CD4-positive, alpha-beta T cell treated with Interleukin-17A for 1 hour (primary cell): ENCODE measurements around the gene SAG.

Experiments
- DNase-seq: peaks from one replicate; pipeline ENCODE4 v3.0.0-alpha.2; 2020

Gene SAG

DNA sequence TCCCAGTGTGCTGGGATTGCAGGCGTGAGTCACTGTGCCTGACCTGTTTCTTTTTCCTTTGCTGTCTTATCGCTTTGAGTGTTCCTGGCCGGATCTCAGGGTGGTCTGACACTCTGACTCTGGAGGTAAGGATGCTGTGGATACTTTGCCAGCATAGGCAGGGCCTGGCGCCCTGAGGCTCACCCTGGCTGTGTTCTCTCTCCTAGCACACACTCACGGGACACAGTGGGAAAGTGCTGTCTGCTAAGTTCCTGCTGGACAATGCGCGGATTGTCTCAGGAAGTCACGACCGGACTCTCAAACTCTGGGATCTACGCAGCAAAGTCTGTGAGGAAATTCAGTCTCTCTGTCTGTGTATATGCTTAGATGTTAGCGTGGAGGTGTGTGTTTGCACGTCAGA lies 18.0 kb upstream of the SAG start:
- DNase-seq: no peak

DNA sequence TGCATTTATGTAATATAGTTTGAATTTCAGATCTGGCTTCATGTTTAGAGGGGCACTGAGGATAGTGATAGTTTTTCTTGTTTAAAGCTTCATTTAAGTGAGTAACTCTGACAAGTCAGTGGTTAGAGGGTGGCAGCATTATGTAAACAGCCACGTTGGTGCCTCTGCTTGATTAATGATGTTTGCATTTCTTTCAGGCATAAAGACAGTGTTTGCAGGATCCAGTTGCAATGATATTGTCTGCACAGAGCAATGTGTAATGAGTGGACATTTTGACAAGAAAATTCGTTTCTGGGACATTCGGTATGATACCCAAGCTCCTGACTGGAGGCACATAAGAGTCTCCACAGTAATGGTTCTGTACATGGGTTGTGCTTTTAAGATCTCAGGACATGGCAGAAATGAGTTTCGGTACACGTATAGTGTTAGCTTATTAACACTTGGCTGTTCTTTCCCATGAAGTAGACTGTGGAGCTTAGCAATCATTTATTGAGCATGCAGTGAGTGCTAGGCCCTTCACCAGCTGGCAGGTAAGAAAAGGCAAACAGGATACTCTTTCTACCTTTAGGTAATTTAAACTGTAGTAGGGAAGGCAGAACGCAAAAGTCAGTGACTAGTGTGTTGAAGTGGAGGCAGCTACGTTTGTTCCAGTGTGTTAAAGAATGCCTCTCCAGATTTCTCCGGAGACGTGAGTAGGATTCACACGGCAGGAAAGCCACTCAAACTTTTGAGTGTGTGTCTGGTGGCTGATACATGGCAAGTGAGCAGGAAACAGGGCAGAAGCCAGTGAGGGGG lies 17.4 kb upstream of the SAG start:
- DNase-seq: no peak

- DNase-seq: no peak
These were observed 11.7 kb upstream of the SAG start for GRCh38 chr2:233295891-233296290.

- DNase-seq: no peak
These were observed 10.5 kb upstream of the SAG start for GRCh38 chr2:233297076-233297475.

- no peak for DNase-seq
These were observed 7.2 kb upstream of the SAG start for GRCh38 chr2:233300401-233300800.

DNA sequence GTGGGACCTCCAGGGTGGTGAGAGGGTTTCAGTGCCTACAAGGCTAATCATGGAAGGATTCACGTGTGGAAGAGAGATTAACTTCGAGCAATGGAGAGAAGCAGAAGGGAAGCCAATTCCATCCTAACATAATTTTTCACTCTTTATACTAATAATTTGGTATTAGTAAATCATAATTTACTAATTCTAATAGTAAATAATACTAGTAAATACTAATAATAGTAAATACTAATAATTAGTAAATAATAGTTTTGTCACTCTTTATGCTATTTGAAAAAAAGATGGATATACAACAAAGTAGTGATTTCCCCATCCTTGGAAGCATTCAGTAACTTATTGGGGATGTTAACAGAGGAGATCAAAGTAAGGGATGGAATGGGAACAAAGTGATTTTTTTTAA lies 6.4 kb upstream of the SAG start:
- no peak for DNase-seq

- no peak for DNase-seq
These were observed 5.8 kb upstream of the SAG start for GRCh38 chr2:233301811-233302210.

GRCh38 chr2:233303252-233303651 lies 4.4 kb upstream of the SAG start:
- DNase-seq: no peak

DNA sequence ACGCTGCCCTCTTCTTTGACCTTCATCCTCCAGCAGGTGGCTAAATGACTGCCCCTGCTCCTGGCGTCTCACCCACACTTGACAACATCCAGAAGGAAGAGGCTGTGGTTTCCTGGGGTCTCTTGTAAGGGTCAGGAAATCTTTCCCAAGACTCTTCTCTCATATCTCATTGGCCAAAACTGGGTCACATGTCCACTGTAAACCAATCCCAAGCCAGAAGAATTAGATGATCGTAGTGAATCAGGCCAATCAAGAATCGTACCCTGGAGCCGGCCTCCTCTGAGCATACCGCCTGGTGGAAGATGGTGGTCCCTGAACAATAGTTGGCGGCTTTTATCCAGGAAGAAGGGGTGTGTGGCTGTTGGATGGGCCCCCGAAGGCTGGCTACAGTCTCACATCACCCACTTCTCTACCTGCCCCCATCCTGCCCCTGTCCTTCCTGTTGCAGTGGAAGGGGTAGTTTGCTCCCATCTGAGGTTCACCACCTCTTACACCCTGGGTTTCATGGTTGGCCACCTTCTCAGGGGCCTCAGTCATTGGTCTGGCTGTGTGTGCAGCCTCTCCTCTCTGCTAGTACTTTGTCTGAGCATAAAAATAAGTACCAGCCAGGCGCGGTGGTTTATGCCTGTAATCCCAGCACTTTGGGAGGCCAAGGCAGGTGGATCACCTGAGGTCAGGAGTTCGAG lies 3.8 kb downstream of the SAG start:
- DNase-seq: no peak

GRCh38 chr2:233312874-233313273 lies 5.3 kb downstream of the SAG start:
- DNase-seq: no peak

DNA sequence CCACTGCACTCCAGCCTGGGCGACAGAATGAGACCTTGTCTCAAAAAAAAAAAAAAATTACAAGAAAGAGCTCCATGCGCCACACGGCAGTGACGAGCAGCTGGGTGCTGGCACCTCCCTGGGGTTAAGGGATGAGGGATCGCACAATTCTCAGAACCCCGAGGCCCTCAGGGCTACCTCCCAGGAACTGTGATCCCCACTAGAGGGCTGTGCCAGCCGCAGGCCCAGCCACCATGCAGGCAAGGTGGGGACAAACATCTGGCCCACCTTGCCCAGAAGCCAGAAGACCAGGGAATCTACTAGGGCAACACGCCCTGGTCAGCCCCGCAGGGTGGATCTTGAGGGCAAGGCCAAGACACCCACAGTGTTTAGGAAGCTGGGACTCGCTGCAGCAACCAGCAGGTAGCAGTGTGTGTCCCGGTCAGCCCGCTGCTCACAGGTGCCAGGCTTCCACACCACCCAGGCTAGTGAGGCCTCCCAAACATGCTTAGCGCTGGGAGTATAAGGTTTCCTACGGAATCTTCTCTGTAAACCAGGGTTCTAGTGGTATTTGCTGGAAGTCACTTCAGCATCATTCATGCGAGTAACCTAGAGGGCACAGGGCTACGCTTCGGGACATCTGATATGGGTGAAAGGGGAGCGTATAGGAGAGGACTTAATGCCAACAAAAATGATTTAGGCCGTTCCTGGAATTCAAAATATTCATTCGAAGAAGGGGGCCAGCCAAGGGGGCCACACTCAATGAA lies 6.7 kb downstream of the SAG start:
- DNase-seq: no peak

- DNase-seq: no peak
These were observed 9.8 kb downstream of the SAG start for GRCh38 chr2:233317196-233317943.

GRCh38 chr2:233319256-233319655 lies 11.6 kb downstream of the SAG start:
- no peak for DNase-seq

GRCh38 chr2:233320470-233320869 lies 12.9 kb downstream of the SAG start:
- no peak for DNase-seq

GRCh38 chr2:233321166-233321565 lies 13.6 kb downstream of the SAG start:
- DNase-seq: no peak

DNA sequence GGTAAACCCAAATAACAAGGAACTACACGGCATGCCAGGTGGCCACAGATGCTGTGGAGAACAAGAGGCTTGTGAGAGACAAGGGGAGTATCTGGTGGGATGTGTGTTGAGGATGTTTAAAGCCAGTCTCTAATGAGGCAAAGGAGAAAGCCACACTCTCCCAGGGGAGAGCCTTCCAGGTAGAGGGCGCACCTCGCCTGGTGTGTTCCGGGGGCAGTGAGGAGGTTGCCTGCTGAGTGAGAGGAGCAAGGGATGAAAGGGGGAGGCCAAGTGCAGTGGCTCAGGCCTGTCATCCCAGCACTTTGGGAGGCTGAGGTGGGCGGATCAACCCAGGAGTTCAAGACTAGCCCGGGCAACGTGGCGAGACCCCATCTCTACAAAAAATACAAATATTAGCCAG lies 16.2 kb downstream of the SAG start:
- no peak for DNase-seq

GRCh38 chr2:233325256-233325655 lies 17.6 kb downstream of the SAG start:
- no peak for DNase-seq

GRCh38 chr2:233325814-233326213 lies 18.2 kb downstream of the SAG start:
- DNase-seq: no peak

- no peak for DNase-seq
These were observed 18.9 kb downstream of the SAG start for GRCh38 chr2:233326500-233326899.

DNA sequence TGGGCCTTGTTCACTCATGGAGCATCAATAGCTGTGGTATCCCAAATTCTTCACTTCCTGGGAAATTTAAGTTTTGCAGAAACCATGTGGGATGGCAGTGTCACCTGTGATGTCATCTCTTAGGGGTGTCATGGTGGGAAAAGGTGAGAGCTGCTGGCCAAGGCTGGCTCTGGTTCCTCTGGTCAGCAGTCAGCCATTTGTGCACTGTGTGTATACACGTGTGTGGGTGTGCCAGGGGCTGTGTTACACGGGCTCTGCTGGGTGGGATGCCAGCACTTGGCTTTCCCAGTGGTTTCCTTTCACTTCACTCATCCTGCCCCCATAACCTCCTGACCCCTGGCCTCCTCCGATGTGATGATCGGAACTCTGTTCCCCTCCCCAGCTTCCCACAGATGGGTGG lies 21.3 kb downstream of the SAG start:
- no peak for DNase-seq

GRCh38 chr2:233329489-233330135 lies 22.0 kb downstream of the SAG start:
- no peak for DNase-seq

GRCh38 chr2:233331536-233331935 lies 23.9 kb downstream of the SAG start:
- peak; percentile 89 for DNase-seq

DNA sequence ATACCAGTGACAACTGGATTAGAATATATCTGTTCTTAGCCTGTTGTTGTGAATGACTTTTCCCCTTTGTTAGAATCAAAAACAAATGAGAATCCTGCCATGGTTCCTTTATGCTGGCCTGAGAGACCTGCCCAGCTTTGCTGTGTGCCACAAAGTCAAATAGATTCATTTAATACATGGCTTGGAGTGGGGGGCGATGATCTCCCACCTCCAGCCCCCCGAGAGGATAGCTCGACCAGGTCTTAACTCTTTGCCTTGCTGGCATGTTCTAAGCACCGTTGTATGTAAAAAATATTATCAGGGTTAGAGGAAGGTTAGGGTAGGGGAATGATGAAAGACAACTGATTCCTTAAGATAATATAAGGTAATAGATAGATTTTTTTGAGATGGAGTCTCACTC lies 24.5 kb downstream of the SAG start:
- DNase-seq: no peak
